HG02981 (cell line): ENCODE measurements around the gene RASSF5.

Experiments
- ATAC-seq: cut with Tn5 transposase; IDR thresholded peaks from one replicate; pipeline ENCODE4 v1.9.1; 2021; ENCODE audit warnings: mild to moderate bottlenecking, moderate library complexity; ENCODE audit not compliant: unreplicated experiment

RASSF5 gene

GRCh38 chr1:206513312-206514111, 6.2 kb downstream of the RASSF5 start:
- ATAC-seq, result no peak

DNA sequence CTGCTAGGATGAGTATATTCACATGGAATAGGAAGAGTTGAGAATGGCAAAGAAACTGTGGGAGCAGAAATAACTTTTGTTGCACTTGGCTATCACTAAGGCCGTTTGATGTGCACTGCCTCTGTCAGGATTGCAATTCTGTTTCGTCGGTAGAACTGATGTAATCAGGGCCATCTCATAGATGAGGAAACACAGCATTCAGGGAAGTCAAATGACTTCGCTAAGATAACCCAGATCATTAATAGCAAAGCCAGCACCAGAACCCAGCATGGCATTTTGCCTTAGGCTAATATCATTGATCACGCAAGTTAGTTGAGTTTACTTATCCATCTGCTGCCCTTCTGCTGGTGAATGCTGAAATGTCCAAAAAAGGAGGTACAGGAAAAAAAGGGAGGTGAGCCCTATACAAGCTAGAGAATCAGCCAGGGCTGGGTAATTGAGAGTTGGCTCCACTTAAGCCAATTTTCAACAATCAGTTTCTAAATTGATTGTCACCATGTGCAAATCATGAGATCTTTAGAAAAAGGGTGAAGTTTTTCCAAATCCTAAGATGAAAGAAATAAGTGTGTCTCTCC, 7.6 kb downstream of the RASSF5 start:
- no peak for ATAC-seq

- no peak for ATAC-seq
These were observed 9.3 kb downstream of the RASSF5 start for GRCh38 chr1:206516728-206516990.

- no peak for ATAC-seq
These were observed 10.5 kb downstream of the RASSF5 start for GRCh38 chr1:206517784-206518183.

GRCh38 chr1:206518206-206518605, 10.9 kb downstream of the RASSF5 start:
- ATAC-seq, result no peak

GRCh38 chr1:206518743-206519142, 11.4 kb downstream of the RASSF5 start:
- ATAC-seq, result no peak

DNA sequence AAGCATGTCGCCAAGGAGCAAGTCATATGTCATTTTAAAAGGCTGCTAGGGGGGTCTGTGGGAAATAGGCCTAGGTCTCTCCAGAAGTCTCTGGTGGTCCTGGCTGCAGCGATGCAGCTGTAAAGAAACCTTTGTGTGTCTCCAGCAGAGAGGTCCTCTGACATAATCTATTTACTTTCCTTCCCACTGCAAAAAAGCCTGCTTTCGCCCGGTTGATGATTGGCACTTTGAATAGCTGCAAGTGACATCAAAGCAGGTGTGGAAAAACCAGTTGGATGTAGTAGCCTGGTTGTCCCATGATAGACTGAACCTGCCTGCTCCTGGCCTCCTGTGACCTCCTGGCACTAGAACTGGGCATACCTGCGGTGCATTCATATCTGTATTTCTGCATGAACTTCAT, 13.8 kb downstream of the RASSF5 start:
- ATAC-seq, result no peak

- no peak for ATAC-seq
These were observed 14.5 kb downstream of the RASSF5 start for GRCh38 chr1:206521694-206522402.

DNA sequence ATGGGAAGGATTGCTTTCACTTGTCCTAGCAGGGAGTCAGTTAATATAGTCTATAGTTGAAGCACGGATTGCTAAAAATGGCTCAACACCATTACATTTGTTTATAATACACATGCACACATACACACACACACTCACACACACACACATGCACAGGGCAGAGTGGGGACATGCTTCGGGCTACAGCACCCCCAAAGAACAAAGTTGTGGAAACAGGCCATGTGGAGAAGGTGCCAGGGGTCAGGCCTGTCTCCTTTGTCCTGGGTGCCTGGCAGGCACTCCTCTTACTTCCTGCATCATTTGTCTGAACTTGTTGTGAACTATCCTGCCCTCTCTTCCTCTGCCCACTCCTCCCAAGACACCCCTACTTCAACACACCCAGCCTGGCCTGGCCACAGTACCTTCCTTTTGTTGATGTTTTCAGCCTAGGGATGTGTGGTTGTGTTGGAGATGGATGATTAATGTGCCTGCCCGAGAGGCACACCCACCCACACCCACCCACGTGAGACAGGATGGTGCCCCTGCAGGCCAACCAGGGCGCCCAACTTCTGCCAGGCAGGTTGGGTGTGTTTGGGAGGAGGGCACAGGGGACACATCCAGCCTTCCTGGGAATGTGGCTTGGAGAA, 17.5 kb downstream of the RASSF5 start:
- no peak for ATAC-seq

- no peak for ATAC-seq
These were observed 19.0 kb downstream of the RASSF5 start for GRCh38 chr1:206526064-206526911.

DNA sequence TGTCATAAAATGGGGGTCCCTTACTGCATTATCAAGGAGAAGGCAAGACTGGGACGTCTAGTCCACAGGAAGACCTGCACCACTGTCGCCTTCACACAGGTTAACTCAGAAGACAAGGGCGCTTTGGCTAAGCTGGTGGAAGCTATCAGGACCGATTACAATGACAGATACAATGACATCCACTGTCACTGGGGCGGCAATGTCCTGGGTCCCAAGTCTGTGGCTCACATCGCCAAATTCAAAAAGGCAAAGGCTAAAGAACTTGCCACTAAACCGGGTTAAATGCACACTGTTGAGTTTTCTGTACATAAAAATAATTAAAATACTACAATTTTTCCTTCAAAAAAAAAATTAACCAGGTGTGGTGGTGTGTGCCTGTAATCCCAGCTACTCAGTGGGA, 22.1 kb downstream of the RASSF5 start:
- no peak for ATAC-seq

DNA sequence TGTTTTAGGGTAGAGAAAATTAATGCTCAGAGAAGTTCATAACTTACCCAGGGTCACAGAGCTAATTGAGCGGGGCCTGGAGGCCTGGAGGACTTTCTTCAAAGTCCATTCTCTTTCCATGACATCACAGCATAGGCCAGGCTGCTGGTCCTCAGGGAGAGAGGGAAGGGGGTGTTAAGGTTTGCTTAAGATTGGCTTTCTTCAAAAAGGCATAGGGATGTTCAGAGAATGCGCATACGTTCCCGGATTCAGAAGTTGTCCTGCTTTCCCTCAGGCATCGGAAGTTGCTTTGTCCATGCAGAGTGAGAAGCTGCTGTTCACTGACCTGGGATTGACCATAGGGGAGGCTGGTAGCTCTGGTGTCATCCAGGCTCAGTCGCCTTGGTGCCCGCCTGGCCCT, 25.0 kb downstream of the RASSF5 start:
- ATAC-seq, result no peak

DNA sequence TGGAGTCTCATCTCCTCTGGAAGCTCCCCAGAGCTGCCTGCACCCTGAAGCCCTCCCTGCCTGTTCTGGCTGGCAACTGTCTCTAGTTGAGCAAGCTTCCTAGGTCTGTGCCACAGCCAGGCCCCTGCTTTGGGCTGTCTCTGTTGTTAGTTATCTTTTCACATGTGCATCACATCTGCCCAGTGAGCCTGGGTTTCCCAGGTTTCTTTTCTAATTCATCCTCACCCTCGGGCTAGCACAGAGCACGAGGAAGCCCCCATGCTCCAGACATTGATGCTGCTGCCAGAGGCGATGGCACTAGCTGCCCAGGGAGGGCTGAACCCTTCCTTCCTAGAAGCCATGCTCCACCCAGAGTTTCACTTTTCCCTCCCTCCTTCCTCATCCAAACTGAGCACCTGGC, 27.2 kb downstream of the RASSF5 start:
- ATAC-seq, result no peak

DNA sequence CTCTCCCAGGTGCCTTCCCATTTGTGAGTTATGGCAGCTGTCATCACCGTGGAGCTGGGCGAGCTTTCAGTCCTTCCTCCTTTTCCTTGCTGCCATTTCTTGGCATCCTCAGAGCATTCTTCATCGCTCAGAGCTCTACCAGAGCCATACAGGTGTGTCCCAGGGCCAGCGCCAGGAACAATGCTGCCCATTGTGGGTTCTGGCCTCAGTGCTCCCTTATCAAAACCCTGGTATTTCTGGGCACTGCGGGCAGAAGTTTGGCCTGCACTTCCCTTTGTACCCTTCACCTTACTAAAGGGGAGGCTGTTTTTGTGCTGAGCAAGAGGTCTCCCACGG, 28.5 kb downstream of the RASSF5 start:
- ATAC-seq, result no peak

GRCh38 chr1:206537141-206537540, 29.8 kb downstream of the RASSF5 start:
- no peak for ATAC-seq

GRCh38 chr1:206538086-206538770, 30.9 kb downstream of the RASSF5 start:
- ATAC-seq, result no peak

- ATAC-seq, result no peak
These were observed 31.7 kb downstream of the RASSF5 start for GRCh38 chr1:206538901-206539640.

- no peak for ATAC-seq
These were observed 32.9 kb downstream of the RASSF5 start for GRCh38 chr1:206540044-206540780.

DNA sequence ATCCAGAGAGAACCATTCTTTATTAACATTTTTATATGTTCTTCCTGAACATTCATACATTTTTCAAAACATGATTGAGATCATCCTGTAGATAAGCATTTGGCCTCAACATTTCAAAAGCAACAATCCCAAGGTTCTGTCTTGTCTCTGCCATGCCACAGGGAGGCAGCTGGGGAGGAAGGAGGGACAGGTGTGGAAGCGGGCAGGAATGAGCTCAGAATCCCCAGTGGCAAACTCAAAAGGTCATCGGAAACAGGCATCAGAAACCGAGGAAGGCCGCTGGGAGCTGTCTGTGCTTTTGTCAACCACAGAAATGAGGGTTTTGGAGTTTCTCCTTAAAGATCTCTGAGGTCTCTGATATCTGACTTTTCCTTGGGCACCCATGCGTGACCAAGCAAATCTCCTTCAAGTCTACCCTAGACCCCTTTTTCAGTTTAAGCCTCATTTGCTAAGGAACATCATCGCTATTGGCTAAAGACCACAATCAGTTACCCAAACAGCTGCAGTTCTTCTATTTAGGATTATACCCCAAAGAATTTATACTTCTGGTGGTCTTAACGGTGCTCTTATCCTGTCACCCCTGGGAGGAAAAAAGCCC, 34.0 kb downstream of the RASSF5 start:
- no peak for ATAC-seq
